GM12864 (cell line): ENCODE results near the gene ADGRD1.

Experiments used
- DNase-seq: peaks from one replicate; pipeline ENCODE4 v3.0.0-alpha.2; 2011; ENCODE audit warnings: low read depth
- H3K4me3 ChIP-seq: 2 replicates; pipeline ENCODE4 v1.5.1; 2011; ENCODE audit warnings: mild to moderate bottlenecking, low read depth, low read length, control low read depth
- CTCF ChIP-seq: IDR thresholded peaks from 2 replicates; pipeline ENCODE4 v1.5.1; 2011; ENCODE audit warnings: low read depth, mild to moderate bottlenecking, moderate library complexity, low read length, control low read depth, inconsistent platforms; ENCODE audit errors: missing control alignments

ADGRD1 gene

DNA sequence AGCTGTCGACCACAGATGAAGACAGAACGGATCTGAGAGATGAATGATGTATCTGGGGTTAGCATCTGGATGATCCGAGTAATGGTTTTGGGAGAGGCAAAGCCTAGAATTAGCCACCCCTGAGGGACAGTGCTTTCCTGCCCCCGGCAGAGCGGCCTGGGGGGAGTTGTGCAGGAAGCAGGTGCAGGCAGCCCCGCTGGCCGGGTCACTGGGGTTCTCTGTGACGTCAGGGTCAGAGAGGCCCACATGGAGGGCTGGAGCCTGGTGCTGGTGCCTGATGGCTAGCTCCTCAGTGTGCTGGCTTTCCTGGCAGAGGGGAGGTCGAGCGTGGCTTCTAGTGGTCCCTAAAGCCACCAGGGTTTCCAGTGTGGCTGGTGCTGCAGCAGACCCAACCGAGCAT, 70.3 kb downstream of the ADGRD1 start:
- no peak for DNase-seq
- no peak overlapping the region for H3K4me3 ChIP-seq
- TF ChIP-seq CTCF, result no peak

DNA sequence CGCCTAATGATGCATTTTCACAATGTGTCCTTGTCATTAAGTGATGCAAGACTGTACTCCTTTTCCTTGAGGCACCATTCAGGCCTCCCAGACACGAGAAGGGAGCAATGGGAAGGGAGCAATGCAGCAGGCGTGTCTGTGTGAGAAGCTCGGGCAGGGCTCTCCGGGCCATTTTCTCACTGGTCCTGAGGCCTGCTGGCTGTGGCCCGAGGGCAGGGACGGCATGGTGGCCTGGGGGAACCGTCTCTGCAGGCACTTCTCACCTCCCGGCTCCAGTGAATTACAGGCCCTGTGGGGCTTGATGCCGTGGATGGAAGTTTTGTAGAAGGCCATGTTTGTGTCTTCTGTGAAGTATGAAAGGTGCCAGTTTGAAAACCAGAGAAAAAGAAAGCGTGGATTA, 71.0 kb downstream of the ADGRD1 start:
- no peak for DNase-seq
- no peak overlapping the region for H3K4me3 ChIP-seq
- TF ChIP-seq CTCF, result no peak

GRCh38 chr12:131025234-131025633, 71.5 kb downstream of the ADGRD1 start:
- TF ChIP-seq CTCF, result no peak
- DNase-seq, result no peak
- no peak overlapping the region for H3K4me3 ChIP-seq

DNA sequence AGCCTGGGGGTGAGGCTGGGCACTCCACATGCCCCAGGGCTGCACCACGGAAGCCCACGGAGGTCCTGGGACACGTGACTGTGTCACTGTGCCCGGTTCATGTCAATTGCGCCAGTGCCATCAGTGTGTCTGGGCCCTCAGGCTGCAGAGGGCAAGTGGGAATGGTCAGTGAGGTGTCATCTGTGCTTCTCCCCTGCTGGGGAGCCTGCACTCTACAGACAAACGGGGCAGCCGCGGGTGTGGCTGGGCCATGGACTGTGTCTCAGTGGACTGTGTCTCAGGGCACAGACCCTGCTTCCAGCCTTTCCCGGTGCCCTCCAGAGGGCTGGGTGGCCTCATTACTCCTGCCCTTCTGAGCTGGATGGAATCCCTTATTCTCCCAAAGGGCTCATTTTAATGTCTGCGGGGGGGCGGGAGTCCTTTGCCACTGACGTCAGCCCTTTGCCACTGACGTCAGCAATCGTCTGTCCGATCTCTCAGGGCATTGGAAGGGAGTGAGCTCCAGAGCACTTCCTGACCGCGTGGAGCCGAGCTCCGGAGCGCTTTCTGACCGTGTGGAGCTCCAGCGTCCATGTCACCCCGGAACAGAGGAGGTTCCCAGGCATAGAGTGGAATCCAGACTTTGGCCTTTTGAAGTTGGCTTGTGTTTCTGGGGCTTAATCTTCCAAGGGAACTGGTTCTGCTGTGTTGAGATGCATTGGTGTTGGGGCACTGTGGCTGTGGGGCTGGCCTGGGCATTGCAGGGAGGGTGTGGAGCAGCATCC, 72.4 kb downstream of the ADGRD1 start:
- no peak for DNase-seq
- TF ChIP-seq CTCF, result no peak
- H3K4me3 ChIP-seq, result no peak overlapping the region

DNA sequence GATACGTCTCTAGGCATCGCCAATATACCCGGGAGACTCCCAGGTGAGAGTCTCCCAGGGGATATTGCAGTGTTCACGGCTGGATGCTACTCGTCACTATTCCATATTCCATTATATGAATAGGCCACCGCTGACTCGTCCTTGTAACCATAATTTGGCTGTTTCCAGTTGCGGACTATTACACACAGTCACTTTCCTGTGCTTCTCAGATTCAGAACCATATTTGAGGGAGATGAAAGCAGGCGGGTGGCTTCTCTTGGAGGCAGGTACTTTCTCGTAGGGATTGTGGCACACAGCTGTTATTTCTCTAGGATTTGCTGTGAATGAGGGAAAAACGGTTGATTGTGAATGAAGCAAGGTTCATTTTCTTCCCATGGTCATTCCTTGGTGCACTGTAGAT, 73.0 kb downstream of the ADGRD1 start:
- no peak overlapping the region for H3K4me3 ChIP-seq
- no peak for DNase-seq
- no peak for TF ChIP-seq CTCF

- no peak overlapping the region for H3K4me3 ChIP-seq
- no peak for TF ChIP-seq CTCF
- no peak for DNase-seq
Observed at GRCh38 chr12:131027264-131027663, 73.6 kb downstream of the ADGRD1 start.

DNA sequence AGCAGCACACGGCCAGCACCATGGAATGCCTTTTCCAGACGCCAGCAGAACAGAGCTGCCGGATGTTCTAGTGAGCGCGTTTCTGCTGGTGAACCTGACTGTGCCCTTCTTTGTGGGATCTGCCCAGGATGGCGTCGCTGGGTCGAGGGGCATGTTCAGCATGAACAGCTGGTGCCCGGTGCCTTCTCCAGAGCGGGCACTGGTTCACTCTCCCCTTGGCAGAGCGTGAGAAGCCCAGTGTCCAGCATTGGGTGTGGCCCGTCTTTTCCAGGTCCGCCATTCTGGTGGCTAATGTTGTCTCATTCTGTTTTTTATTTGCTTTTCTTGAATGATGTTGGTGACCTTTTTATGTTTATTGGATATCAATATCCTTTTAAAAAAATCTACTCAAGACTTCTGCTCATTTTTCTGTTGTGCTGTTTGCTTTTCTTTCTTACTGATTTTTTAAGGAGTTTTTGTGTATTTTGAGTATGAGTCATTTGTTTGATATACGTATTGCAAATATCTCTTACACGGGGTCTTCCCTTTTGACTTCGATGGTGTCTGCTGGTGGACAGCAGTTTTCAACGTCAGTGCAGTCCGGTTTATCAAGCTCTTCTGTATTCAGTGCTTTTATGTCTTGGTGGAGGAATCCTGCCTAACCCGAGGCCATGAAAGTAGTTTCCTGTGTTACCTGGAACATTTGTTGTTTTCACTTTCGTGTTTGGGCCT, 74.3 kb downstream of the ADGRD1 start:
- no peak for TF ChIP-seq CTCF
- H3K4me3 ChIP-seq, result no peak overlapping the region
- DNase-seq, result no peak
